ENCODE data around the gene TLE5.

DNA sequence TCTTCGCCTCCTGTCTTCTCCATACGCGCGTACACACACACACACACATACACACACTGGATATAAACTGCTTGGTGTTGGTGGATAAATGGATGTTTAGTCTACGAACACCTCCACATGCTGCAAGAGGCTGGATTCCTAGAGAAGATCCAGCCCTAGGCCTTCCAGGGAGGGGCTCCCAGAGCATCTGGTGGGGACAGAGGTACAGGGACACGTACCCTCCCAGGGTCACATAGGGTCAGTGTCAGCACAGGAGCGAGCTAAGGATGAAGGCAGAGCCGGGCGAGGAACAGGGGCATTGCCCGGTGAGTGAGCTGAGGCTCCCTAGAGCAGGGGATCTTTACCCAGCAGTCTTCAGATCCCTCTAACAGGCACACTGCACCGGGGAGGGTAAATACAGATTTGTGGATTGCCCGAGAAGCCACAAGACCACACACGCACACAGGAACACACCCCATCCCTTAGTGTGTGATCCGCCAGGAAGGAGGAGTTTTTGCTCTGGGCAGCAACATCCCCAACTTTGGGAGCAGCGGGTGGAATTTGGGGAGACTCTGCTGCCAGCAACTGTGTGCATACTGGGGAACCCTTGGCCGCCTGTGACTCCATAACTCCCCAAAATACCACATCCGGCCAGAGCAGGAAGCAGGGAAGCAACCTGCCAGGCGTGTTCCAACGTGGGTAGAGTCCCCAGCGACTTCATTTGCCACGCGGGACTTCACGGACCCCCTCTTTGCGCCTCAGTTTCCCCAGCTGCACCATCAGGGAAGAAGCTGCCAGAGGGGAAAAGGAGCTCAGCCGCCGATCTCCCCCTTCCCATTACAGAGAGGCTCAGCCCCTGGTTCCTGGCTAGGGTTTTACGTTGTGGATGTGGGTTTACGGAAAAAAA, 27.4 kb downstream of the TLE5 start:
- TF ChIP-seq CEBPB (tag; IDR thresholded peaks at IDR 0.05) = no peak
- no peak for TF ChIP-seq ZNF668 (CRISPR knock-in tag; IDR thresholded peaks at IDR 0.05)
- TF ChIP-seq SIN3A (IDR thresholded peaks at IDR 0.05; ENCODE audit: borderline replicate concordance in 2 of 2, control insufficient read depth in 1 of 2, low read depth in 2 of 2, low read length in 2 of 2) = no peak
- TF ChIP-seq, protein P1, sequence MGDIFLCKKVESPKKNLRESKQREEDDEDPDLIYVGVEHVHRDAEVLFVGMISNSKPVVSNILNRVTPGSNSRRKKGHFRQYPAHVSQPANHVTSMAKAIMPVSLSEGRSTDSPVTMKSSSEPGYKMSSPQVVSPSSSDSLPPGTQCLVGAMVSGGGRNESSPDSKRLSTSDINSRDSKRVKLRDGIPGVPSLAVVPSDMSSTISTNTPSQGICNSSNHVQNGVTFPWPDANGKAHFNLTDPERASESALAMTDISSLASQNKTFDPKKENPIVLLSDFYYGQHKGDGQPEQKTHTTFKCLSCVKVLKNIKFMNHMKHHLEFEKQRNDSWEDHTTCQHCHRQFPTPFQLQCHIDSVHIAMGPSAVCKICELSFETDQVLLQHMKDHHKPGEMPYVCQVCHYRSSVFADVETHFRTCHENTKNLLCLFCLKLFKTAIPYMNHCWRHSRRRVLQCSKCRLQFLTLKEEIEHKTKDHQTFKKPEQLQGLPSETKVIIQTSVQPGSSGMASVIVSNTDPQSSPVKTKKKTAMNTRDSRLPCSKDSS (IDR thresholded peaks at IDR 0.05; ENCODE audit: low read depth, partially characterized antibody) = no peak
- no peak for TF ChIP-seq REST (IDR thresholded peaks at IDR 0.05; ENCODE audit: borderline replicate concordance)
- no peak for TF ChIP-seq REST (CRISPR knock-in tag; IDR thresholded peaks at IDR 0.05; ENCODE audit: low read depth)
- TF ChIP-seq, protein P2, sequence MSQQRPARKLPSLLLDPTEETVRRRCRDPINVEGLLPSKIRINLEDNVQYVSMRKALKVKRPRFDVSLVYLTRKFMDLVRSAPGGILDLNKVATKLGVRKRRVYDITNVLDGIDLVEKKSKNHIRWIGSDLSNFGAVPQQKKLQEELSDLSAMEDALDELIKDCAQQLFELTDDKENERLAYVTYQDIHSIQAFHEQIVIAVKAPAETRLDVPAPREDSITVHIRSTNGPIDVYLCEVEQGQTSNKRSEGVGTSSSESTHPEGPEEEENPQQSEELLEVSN (IDR thresholded peaks at IDR 0.05; ENCODE audit: borderline replicate concordance in 1 of 2, extremely low read depth in 1 of 2, insufficient read depth in 1 of 2, insufficient read length in 1 of 2, low read depth in 1 of 2, low read length in 1 of 2, poor library complexity in 1 of 2, severe bottlenecking in 1 of 2) = no peak
- TF ChIP-seq EZH2 (IDR thresholded peaks at IDR 0.05; ENCODE audit: borderline replicate concordance, low read depth, low read length) = no peak
- no peak for TF ChIP-seq ZNF785 (CRISPR knock-in tag; IDR thresholded peaks at IDR 0.05)
- TF ChIP-seq, protein P3, sequence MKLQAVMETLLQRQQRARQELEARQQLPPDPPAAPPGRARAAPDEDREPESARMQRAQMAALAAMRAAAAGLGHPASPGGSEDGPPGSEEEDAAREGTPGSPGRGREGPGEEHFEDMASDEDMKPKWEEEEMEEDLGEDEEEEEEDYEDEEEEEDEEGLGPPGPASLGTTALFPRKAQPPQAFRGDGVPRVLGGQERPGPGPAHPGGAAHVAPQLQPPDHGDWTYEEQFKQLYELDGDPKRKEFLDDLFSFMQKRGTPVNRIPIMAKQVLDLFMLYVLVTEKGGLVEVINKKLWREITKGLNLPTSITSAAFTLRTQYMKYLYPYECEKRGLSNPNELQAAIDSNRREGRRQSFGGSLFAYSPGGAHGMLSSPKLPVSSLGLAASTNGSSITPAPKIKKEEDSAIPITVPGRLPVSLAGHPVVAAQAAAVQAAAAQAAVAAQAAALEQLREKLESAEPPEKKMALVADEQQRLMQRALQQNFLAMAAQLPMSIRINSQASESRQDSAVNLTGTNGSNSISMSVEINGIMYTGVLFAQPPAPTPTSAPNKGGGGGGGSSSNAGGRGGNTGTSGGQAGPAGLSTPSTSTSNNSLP (IDR thresholded peaks at IDR 0.05; ENCODE audit: borderline replicate concordance, low read depth, low read length) = no peak
- TF ChIP-seq PHB (CRISPR knock-in tag; IDR thresholded peaks at IDR 0.05) = no peak

Measured in K562 (cell line).